ENCODE measurements around the gene GRK1. TPM values are rescaled to one million over a fixed set of nuclear protein-coding genes. Genes with fewer than 3 reads are reported as not detected.

GRK1 gene
- total and polyA plus RNA-seq, 2 experiments from 2014 or later = 0.17 TPM; not detected in 1

GRCh38 chr13:113642563-113642962 lies 24.5 kb upstream of the GRK1 start:
- TF ChIP-seq CTCF (IDR thresholded peaks at IDR 0.05; ENCODE audit: poor library complexity) (no peak), EZH2 (IDR thresholded peaks at IDR 0.05; ENCODE audit: borderline replicate concordance) (no peak), EZH2phosphoT487 (IDR thresholded peaks at IDR 0.05; ENCODE audit: low read depth, severe bottlenecking, unreplicated experiment) (no peak)

GRCh38 chr13:113643593-113643992 lies 23.4 kb upstream of the GRK1 start:
- H3K9me3 ChIP-seq (ENCODE audit: low read depth) = no peaks in the 10 kb centered on the region
- H3K4me2 ChIP-seq = no peak overlapping the region
- H2AFZ ChIP-seq = no peak overlapping the region
- no peaks in the 10 kb centered on the region for H3K4me1 ChIP-seq (ENCODE audit: insufficient read depth)
- no peaks in the 10 kb centered on the region for H3K27me3 ChIP-seq
- peaks cover 4% of the 10 kb centered on the region for H3K36me3 ChIP-seq (replicated peaks; ENCODE audit: insufficient read depth, low read depth)
- H3K27ac ChIP-seq = no peak overlapping the region
- no peaks in the 10 kb centered on the region for H3K9me2 ChIP-seq (replicated peaks; ENCODE audit: insufficient read depth)
- no peak overlapping the region for H3K4me3 ChIP-seq
- no peak for DNase-seq (ENCODE audit: low spot score)
- whole genome bisulfite sequencing (ENCODE audit: low lambda C conversion rate, missing lambda C conversion rate) = 97% methylated on average over 5 of the region's 5 CpGs
- TF ChIP-seq CTCF (IDR thresholded peaks at IDR 0.05; ENCODE audit: poor library complexity) (no peak), EZH2 (IDR thresholded peaks at IDR 0.05; ENCODE audit: borderline replicate concordance) (no peak), EZH2phosphoT487 (IDR thresholded peaks at IDR 0.05; ENCODE audit: low read depth, severe bottlenecking, unreplicated experiment) (no peak)
- H4K20me1 ChIP-seq (ENCODE audit: insufficient read depth, poor library complexity, severe bottlenecking) = no peaks in the 10 kb centered on the region
- H3K79me2 ChIP-seq = no peaks in the 10 kb centered on the region

More at GRCh38 chr13:113642563-113642962, 24.5 kb upstream of the GRK1 start:
- no peaks in the 10 kb centered on the region for H3K79me2 ChIP-seq
- no peaks in the 10 kb centered on the region for H4K20me1 ChIP-seq (ENCODE audit: insufficient read depth, poor library complexity, severe bottlenecking)
- no peak overlapping the region for H3K4me3 ChIP-seq
- no peaks in the 10 kb centered on the region for H3K27me3 ChIP-seq
- WGBS (ENCODE audit: low lambda C conversion rate, missing lambda C conversion rate) = 94% methylated on average over 2 of the region's 2 CpGs
- no peaks in the 10 kb centered on the region for H3K9me2 ChIP-seq (replicated peaks; ENCODE audit: insufficient read depth)
- no peak overlapping the region for H2AFZ ChIP-seq
- no peak overlapping the region for H3K4me2 ChIP-seq
- H3K9me3 ChIP-seq (ENCODE audit: low read depth) = no peaks in the 10 kb centered on the region
- H3K36me3 ChIP-seq (replicated peaks; ENCODE audit: insufficient read depth, low read depth) = peaks cover 4% of the 10 kb centered on the region
- no peak for DNase-seq (ENCODE audit: low spot score)
- no peak overlapping the region for H3K27ac ChIP-seq
- H3K4me1 ChIP-seq (ENCODE audit: insufficient read depth) = no peaks in the 10 kb centered on the region

- no peaks in the 10 kb centered on the region for H3K79me2 ChIP-seq
- H3K4me2 ChIP-seq = no peak overlapping the region
- H3K4me3 ChIP-seq = no peak overlapping the region
- H3K27me3 ChIP-seq = no peaks in the 10 kb centered on the region
- no peak for DNase-seq (ENCODE audit: low spot score)
- H2AFZ ChIP-seq = no peak overlapping the region
- no peak overlapping the region for H3K27ac ChIP-seq
- H3K9me2 ChIP-seq (replicated peaks; ENCODE audit: insufficient read depth) = no peaks in the 10 kb centered on the region
- peaks cover 4% of the 10 kb centered on the region for H3K36me3 ChIP-seq (replicated peaks; ENCODE audit: insufficient read depth, low read depth)
- H4K20me1 ChIP-seq (ENCODE audit: insufficient read depth, poor library complexity, severe bottlenecking) = no peaks in the 10 kb centered on the region
- no peak for TF ChIP-seq EZH2phosphoT487 (IDR thresholded peaks at IDR 0.05; ENCODE audit: low read depth, severe bottlenecking, unreplicated experiment)
- TF ChIP-seq EZH2 (IDR thresholded peaks at IDR 0.05; ENCODE audit: borderline replicate concordance) = no peak
- no peak for TF ChIP-seq CTCF (IDR thresholded peaks at IDR 0.05; ENCODE audit: poor library complexity)
- H3K9me3 ChIP-seq (ENCODE audit: low read depth) = no peaks in the 10 kb centered on the region
- WGBS (ENCODE audit: low lambda C conversion rate, missing lambda C conversion rate) = 91% methylated on average over 1 of the region's 1 CpG
- H3K4me1 ChIP-seq (ENCODE audit: insufficient read depth) = no peaks in the 10 kb centered on the region
These were observed 22.2 kb upstream of the GRK1 start for GRCh38 chr13:113644800-113645199.

- WGBS (ENCODE audit: low lambda C conversion rate, missing lambda C conversion rate) = 91% methylated on average over 9 of the region's 9 CpGs
- TF ChIP-seq EZH2phosphoT487 (IDR thresholded peaks at IDR 0.05; ENCODE audit: low read depth, severe bottlenecking, unreplicated experiment) = no peak
- no peak for TF ChIP-seq CTCF (IDR thresholded peaks at IDR 0.05; ENCODE audit: poor library complexity)
- no peak for TF ChIP-seq EZH2 (IDR thresholded peaks at IDR 0.05; ENCODE audit: borderline replicate concordance)
These were observed 21.7 kb upstream of the GRK1 start for GRCh38 chr13:113645329-113645728.

More at GRCh38 chr13:113645329-113645728, 21.7 kb upstream of the GRK1 start:
- Histone ChIP-seq H3K4me2 (no peak overlapping the region), H3K36me3 (replicated peaks; ENCODE audit: insufficient read depth, low read depth) (peaks cover 4% of the 10 kb centered on the region), H2AFZ (no peak overlapping the region), H3K9me2 (replicated peaks; ENCODE audit: insufficient read depth) (no peaks in the 10 kb centered on the region), H3K79me2 (no peaks in the 10 kb centered on the region), H3K27ac (no peak overlapping the region), H3K27me3 (no peaks in the 10 kb centered on the region), H3K4me1 (ENCODE audit: insufficient read depth) (no peaks in the 10 kb centered on the region), H3K9me3 (ENCODE audit: low read depth) (no peaks in the 10 kb centered on the region), H3K4me3 (no peak overlapping the region), H4K20me1 (ENCODE audit: insufficient read depth, poor library complexity, severe bottlenecking) (no peaks in the 10 kb centered on the region)
- DNase-seq (ENCODE audit: low spot score) = no peak

Measured in hepatocyte (in vitro differentiated cells).